HEK293 (cell line): ENCODE results near the gene EFHD1.
A peak's percentile ranks its signal among the peaks of the same experiment; 100 is the strongest.

Experiments used
- CTCF ChIA-PET: fragments of 350-600 bp; formaldehyde crosslinking; extraction: SDS; loops from one replicate; lab custom pipeline; 2021; ENCODE audit warnings: antibody characterized with exemption; lab: Yijun Ruan, JAX
- POLR2A ChIA-PET: fragments of 300-600 bp; formaldehyde crosslinking; extraction: SDS; loops from one replicate; lab custom pipeline; 2020; ENCODE audit warnings: antibody characterized with exemption, inconsistent platforms; lab: Yijun Ruan, JAX
- H3K27ac ChIP-seq: fragments of 200-500 bp; sonication (Bioruptor generic); 2 replicates; pipeline ENCODE4 v1.5.1; 2014; ENCODE audit warnings: low read depth, low read length, control low read depth, inconsistent platforms; ENCODE audit errors: extremely low read depth
- H3K36me3 ChIP-seq, 2 experiments: fragments of 200-500 bp in 1 of 2; sonication (Bioruptor generic) in 1 of 2; 1 replicate in 1 of 2; 2 replicates in 1 of 2; pipeline ENCODE4 v1.5.1; 2014 to 2017; ENCODE audit warnings: inconsistent platforms in 2 of 2, low read length in 2 of 2; ENCODE audit not compliant: control insufficient read depth in 2 of 2, insufficient read depth in 1 of 2
- H3K4me1 ChIP-seq: fragments of 200-500 bp; sonication (Bioruptor generic); 2 replicates; pipeline ENCODE4 v1.5.1; 2014; ENCODE audit warnings: mild to moderate bottlenecking, low read length, inconsistent platforms; ENCODE audit not compliant: control insufficient read depth, insufficient read depth
- H3K4me3 ChIP-seq: 2 replicates; pipeline ENCODE4 v1.5.1; 2011; ENCODE audit warnings: low read depth, mild to moderate bottlenecking, control low read depth, low read length, moderate library complexity
- H3K9me3 ChIP-seq: fragments of 200-500 bp; sonication (Bioruptor generic); 2 replicates; pipeline ENCODE4 v1.5.1; 2014; ENCODE audit warnings: low read depth, low read length, inconsistent platforms; ENCODE audit not compliant: control insufficient read depth, insufficient read depth
- BCL11B ChIP-seq: fragments of 450-650 bp; formaldehyde crosslinking; IDR thresholded peaks from 2 replicates; pipeline ENCODE4 v1.5.1; 2016; ENCODE audit warnings: low read depth, missing biosample characterization, missing genetic modification characterization
- GFI1B ChIP-seq: fragments of 450-650 bp; formaldehyde crosslinking; IDR thresholded peaks from 2 replicates; pipeline ENCODE4 v1.5.1; 2016; ENCODE audit warnings: missing biosample characterization, missing genetic modification characterization
- INSM2 ChIP-seq: fragments of 450-650 bp; formaldehyde crosslinking; IDR thresholded peaks from 2 replicates; pipeline ENCODE4 v1.5.1; 2016; ENCODE audit warnings: missing biosample characterization, missing genetic modification characterization
- KLF1 ChIP-seq: fragments of 450-650 bp; formaldehyde crosslinking; IDR thresholded peaks from 2 replicates; pipeline ENCODE4 v1.5.1; 2016; ENCODE audit warnings: missing biosample characterization, missing genetic modification characterization
- PRDM1 ChIP-seq: fragments of 450-650 bp; formaldehyde crosslinking; IDR thresholded peaks from 2 replicates; pipeline ENCODE4; 2016; ENCODE audit warnings: missing biosample characterization, missing genetic modification characterization
- PRDM10 ChIP-seq: fragments of 450-650 bp; formaldehyde crosslinking; IDR thresholded peaks from 2 replicates; pipeline ENCODE4 v1.5.1; 2016; ENCODE audit warnings: missing biosample characterization, missing genetic modification characterization
- RBAK ChIP-seq: fragments of 450-650 bp; formaldehyde crosslinking; IDR thresholded peaks from 2 replicates; pipeline ENCODE4 v1.5.1; 2016; ENCODE audit warnings: missing biosample characterization, missing genetic modification characterization
- SALL2 ChIP-seq: fragments of 450-650 bp; formaldehyde crosslinking; IDR thresholded peaks from 2 replicates; pipeline ENCODE4 v1.5.0; 2017; ENCODE audit warnings: missing biosample characterization, mild to moderate bottlenecking, missing genetic modification characterization, borderline replicate concordance
- SP3 ChIP-seq: fragments of 450-650 bp; formaldehyde crosslinking; IDR thresholded peaks from 2 replicates; pipeline ENCODE4 v1.5.1; 2016; ENCODE audit warnings: missing biosample characterization, missing genetic modification characterization
- ZBTB20 ChIP-seq: fragments of 450-650 bp; formaldehyde crosslinking; IDR thresholded peaks from 2 replicates; pipeline ENCODE4 v1.5.1; 2016; ENCODE audit warnings: missing biosample characterization, missing genetic modification characterization
- ZBTB49 ChIP-seq: fragments of 450-650 bp; formaldehyde crosslinking; IDR thresholded peaks from 2 replicates; pipeline ENCODE4 v1.5.1; 2016; ENCODE audit warnings: missing biosample characterization, missing genetic modification characterization, low read depth
- ZBTB7A ChIP-seq: fragments of 450-650 bp; formaldehyde crosslinking; IDR thresholded peaks from 2 replicates; pipeline ENCODE4 v1.5.1; 2016; ENCODE audit warnings: low read depth, missing biosample characterization, missing genetic modification characterization
- ZEB2 ChIP-seq: fragments of 450-650 bp; formaldehyde crosslinking; IDR thresholded peaks from 2 replicates; pipeline ENCODE4 v1.5.1; 2016; ENCODE audit warnings: missing biosample characterization, missing genetic modification characterization
- ZNF10 ChIP-seq: fragments of 450-650 bp; formaldehyde crosslinking; IDR thresholded peaks from 2 replicates; pipeline ENCODE4 v1.5.1; 2017; ENCODE audit warnings: missing biosample characterization, missing genetic modification characterization
- ZNF132 ChIP-seq: fragments of 450-650 bp; formaldehyde crosslinking; IDR thresholded peaks from 2 replicates; pipeline ENCODE4 v1.5.1; 2017; ENCODE audit warnings: missing biosample characterization, missing genetic modification characterization, borderline replicate concordance
- ZNF211 ChIP-seq: fragments of 450-650 bp; formaldehyde crosslinking; IDR thresholded peaks from 2 replicates; pipeline ENCODE4 v1.5.1; 2016; ENCODE audit warnings: low read depth, missing biosample characterization, missing genetic modification characterization
- ZNF280C ChIP-seq: fragments of 450-650 bp; formaldehyde crosslinking; IDR thresholded peaks from 2 replicates; pipeline ENCODE4 v1.5.1; 2016; ENCODE audit warnings: missing biosample characterization, missing genetic modification characterization
- ZNF341 ChIP-seq: fragments of 450-650 bp; formaldehyde crosslinking; IDR thresholded peaks from 2 replicates; pipeline ENCODE4; 2016; ENCODE audit warnings: low read depth, missing biosample characterization, missing genetic modification characterization
- ZNF48 ChIP-seq: fragments of 450-650 bp; formaldehyde crosslinking; IDR thresholded peaks from 2 replicates; pipeline ENCODE4 v1.5.1; 2016; ENCODE audit warnings: missing biosample characterization, missing genetic modification characterization
- ZNF530 ChIP-seq: fragments of 450-650 bp; formaldehyde crosslinking; IDR thresholded peaks from 2 replicates; pipeline ENCODE4 v1.5.1; 2016; ENCODE audit warnings: low read depth, missing biosample characterization, missing genetic modification characterization
- ZNF561 ChIP-seq: fragments of 450-650 bp; IDR thresholded peaks from 2 replicates; pipeline ENCODE4 v1.5.1; 2018; ENCODE audit warnings: missing biosample characterization, missing genetic modification characterization, borderline replicate concordance
- ZNF610 ChIP-seq: fragments of 450-650 bp; formaldehyde crosslinking; IDR thresholded peaks from 2 replicates; pipeline ENCODE4 v1.5.1; 2016; ENCODE audit warnings: missing biosample characterization, missing genetic modification characterization, borderline replicate concordance
- ZNF623 ChIP-seq: fragments of 450-650 bp; formaldehyde crosslinking; IDR thresholded peaks from 2 replicates; pipeline ENCODE4 v1.5.1; 2016; ENCODE audit warnings: missing biosample characterization, missing genetic modification characterization
- ZNF704 ChIP-seq: fragments of 450-650 bp; formaldehyde crosslinking; IDR thresholded peaks from 2 replicates; pipeline ENCODE4 v1.5.1; 2016; ENCODE audit warnings: missing biosample characterization, missing genetic modification characterization

Gene EFHD1

GRCh38 chr2:232643813-232644347 is 10.5 kb downstream of the EFHD1 start (continued):
- TF ChIP-seq KLF1 = 0 out of 2 replicates have a peak, but pooled peaks have one; percentile 57
- TF ChIP-seq PRDM10 (tag by site-specific recombination) = peak; percentile 94
- TF ChIP-seq, all 188 proteins: peak for 5

GRCh38 chr2:232645061-232645460 is 11.7 kb downstream of the EFHD1 start:
- Histone ChIP-seq H3K27ac (no peak overlapping the region), H3K4me1 (no peaks in the 10 kb centered on the region), H3K4me3 (no peak overlapping the region), H3K36me3 (no peaks in the 10 kb centered on the region), H3K9me3 (no peaks in the 10 kb centered on the region)
- TF ChIP-seq PRDM1 (tag by site-specific recombination) (no peak), ZNF623 (tag by site-specific recombination) (no peak), GFI1B (tag by site-specific recombination) (no peak), ZNF211 (tag by site-specific recombination) (no peak), ZBTB7A (tag by site-specific recombination) (no peak), SP3 (tag by site-specific recombination) (no peak), ZBTB49 (tag by site-specific recombination) (no peak), RBAK (tag by site-specific recombination) (no peak), ZNF561 (tag by site-specific recombination) (no peak), INSM2 (tag by site-specific recombination) (no peak), ZNF10 (tag by site-specific recombination) (no peak), ZNF610 (tag by site-specific recombination) (no peak), ZNF132 (no peak), ZNF48 (tag by site-specific recombination) (no peak)
- CTCF ChIA-PET = no interaction called here
- POLR2A ChIA-PET = no interaction called here

GRCh38 chr2:232646726-232647125 is 13.3 kb downstream of the EFHD1 start:
- ChIA-PET POLR2A (no interaction called here), CTCF (interaction anchor here (0.5 to 1.1 kb wide), 2 partner anchors 36 to 983 kb away, joined by 3 read pairs; no protein-coding TSS in a partner anchor)
- Histone ChIP-seq H3K36me3 (no peaks in the 10 kb centered on the region), H3K9me3 (no peaks in the 10 kb centered on the region), H3K27ac (no peak overlapping the region), H3K4me1 (no peaks in the 10 kb centered on the region), H3K4me3 (no peak overlapping the region)
- TF ChIP-seq ZNF704 (tag by site-specific recombination) (no peak), ZEB2 (no peak), SALL2 (no peak), ZNF341 (no peak), ZBTB20 (no peak), BCL11B (tag by site-specific recombination) (no peak), ZNF280C (tag by site-specific recombination) (no peak), ZNF530 (no peak)
